D341Med (cell line): ENCODE measurements around the gene BAK1.
"Not testable (repeated sequence)": the region's sequence is repeated elsewhere in the genome, so short reads cannot be mapped to it uniquely, and the experiment has no call there.

Experiments used
- DNase-seq: peaks from one replicate; pipeline ENCODE4 v3.0.0; 2012; ENCODE audit warnings: low spot score

The BAK1 gene

GRCh38 chr6:33551538-33551937, 28.5 kb downstream of the BAK1 start:
- no peak for DNase-seq

GRCh38 chr6:33549896-33550295, 30.2 kb downstream of the BAK1 start:
- DNase-seq = no peak

- DNase-seq = no peak
Observed at GRCh38 chr6:33549196-33549595, 30.9 kb downstream of the BAK1 start.

GRCh38 chr6:33547499-33547898, 32.6 kb downstream of the BAK1 start:
- DNase-seq = peak; percentile 65

- DNase-seq = no peak
Observed at GRCh38 chr6:33546766-33547165, 33.3 kb downstream of the BAK1 start.

- not testable (repeated sequence) for DNase-seq
Observed at GRCh38 chr6:33545292-33545691, 34.8 kb downstream of the BAK1 start.

GRCh38 chr6:33543116-33543515, 37.0 kb downstream of the BAK1 start:
- no peak for DNase-seq

GRCh38 chr6:33540768-33541167, 39.3 kb downstream of the BAK1 start:
- no peak for DNase-seq

- DNase-seq = no peak
Observed at GRCh38 chr6:33534702-33535101, 45.4 kb downstream of the BAK1 start.

GRCh38 chr6:33533163-33533869, 46.8 kb downstream of the BAK1 start:
- not testable (repeated sequence) for DNase-seq

GRCh38 chr6:33532431-33532830, 47.6 kb downstream of the BAK1 start:
- not testable (repeated sequence) for DNase-seq

- DNase-seq = not testable (repeated sequence)
Observed at GRCh38 chr6:33530617-33531016, 49.5 kb downstream of the BAK1 start.
